ENCODE data around the gene ABCB1. TPM values are rescaled to one million over a fixed set of nuclear protein-coding genes. Genes with fewer than 3 reads are reported as not detected.

The ABCB1 gene
- total and polyA plus RNA-seq, 2 of the 13 experiments (the other 11 are each of a cell fraction or from before 2014, with no cell fraction given), result 42.8 to 52.6 TPM

DNA sequence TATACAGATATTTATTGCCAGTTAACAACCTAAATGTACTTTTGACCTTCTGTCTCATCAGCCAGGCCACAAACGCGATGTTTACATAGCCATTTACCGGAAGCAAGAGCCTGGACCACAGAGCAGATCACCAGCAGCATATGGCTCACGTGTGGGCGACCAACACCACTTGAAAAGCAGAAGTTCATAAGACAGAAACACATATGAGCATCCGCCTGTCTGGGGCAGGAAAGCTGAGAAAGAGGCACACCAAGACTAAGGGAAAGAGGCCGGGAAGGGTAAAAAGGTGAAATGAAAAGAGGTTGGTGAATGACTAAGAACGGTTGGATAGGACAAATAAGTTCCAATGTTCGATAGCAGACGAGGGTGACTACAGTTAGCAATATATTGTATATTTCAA, 1.3 kb downstream of the ABCB1 start (continued):
- TF ChIP-seq, protein P1, sequence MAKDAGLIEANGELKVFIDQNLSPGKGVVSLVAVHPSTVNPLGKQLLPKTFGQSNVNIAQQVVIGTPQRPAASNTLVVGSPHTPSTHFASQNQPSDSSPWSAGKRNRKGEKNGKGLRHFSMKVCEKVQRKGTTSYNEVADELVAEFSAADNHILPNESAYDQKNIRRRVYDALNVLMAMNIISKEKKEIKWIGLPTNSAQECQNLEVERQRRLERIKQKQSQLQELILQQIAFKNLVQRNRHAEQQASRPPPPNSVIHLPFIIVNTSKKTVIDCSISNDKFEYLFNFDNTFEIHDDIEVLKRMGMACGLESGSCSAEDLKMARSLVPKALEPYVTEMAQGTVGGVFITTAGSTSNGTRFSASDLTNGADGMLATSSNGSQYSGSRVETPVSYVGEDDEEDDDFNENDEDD (CRISPR knock-in tag; IDR thresholded peaks at IDR 0.05; ENCODE audit: borderline replicate concordance), result peak; percentile 53; the same call in 1 of the 2 replicates
- 0 out of 2 replicates have a peak, but pooled peaks have one; percentile 45 for TF ChIP-seq PITX1 (CRISPR knock-in tag; IDR thresholded peaks at IDR 0.05)
- no peak for TF ChIP-seq ZNF558 (CRISPR knock-in tag; IDR thresholded peaks at IDR 0.05; ENCODE audit: borderline replicate concordance)
- TF ChIP-seq, protein P2, sequence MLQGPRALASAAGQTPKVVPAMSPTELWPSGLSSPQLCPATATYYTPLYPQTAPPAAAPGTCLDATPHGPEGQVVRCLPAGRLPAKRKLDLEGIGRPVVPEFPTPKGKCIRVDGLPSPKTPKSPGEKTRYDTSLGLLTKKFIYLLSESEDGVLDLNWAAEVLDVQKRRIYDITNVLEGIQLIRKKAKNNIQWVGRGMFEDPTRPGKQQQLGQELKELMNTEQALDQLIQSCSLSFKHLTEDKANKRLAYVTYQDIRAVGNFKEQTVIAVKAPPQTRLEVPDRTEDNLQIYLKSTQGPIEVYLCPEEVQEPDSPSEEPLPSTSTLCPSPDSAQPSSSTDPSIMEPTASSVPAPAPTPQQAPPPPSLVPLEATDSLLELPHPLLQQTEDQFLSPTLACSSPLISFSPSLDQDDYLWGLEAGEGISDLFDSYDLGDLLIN (CRISPR knock-in tag; IDR thresholded peaks at IDR 0.05; ENCODE audit: borderline replicate concordance), result no peak
- 0 out of 2 replicates have a peak, but pooled peaks have one; percentile 37 for TF ChIP-seq ZBTB7B (CRISPR knock-in tag; IDR thresholded peaks at IDR 0.05)
- TF ChIP-seq, protein P3, sequence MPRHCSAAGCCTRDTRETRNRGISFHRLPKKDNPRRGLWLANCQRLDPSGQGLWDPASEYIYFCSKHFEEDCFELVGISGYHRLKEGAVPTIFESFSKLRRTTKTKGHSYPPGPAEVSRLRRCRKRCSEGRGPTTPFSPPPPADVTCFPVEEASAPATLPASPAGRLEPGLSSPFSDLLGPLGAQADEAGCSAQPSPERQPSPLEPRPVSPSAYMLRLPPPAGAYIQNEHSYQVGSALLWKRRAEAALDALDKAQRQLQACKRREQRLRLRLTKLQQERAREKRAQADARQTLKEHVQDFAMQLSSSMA (CRISPR knock-in tag; IDR thresholded peaks at IDR 0.05), result no peak
- TF ChIP-seq ZNF383 (CRISPR knock-in tag; IDR thresholded peaks at IDR 0.05; ENCODE audit: borderline replicate concordance), result no peak
- peak; percentile 87 for TF ChIP-seq HNF4A (CRISPR knock-in tag; IDR thresholded peaks at IDR 0.05)
- TF ChIP-seq ZNF282 (IDR thresholded peaks at IDR 0.05; ENCODE audit: partially characterized antibody), result no peak
- 0 out of 2 replicates have a peak, but pooled peaks have one; percentile 40 for TF ChIP-seq KDM4B (CRISPR knock-in tag; IDR thresholded peaks at IDR 0.05)
- TF ChIP-seq, protein P4, sequence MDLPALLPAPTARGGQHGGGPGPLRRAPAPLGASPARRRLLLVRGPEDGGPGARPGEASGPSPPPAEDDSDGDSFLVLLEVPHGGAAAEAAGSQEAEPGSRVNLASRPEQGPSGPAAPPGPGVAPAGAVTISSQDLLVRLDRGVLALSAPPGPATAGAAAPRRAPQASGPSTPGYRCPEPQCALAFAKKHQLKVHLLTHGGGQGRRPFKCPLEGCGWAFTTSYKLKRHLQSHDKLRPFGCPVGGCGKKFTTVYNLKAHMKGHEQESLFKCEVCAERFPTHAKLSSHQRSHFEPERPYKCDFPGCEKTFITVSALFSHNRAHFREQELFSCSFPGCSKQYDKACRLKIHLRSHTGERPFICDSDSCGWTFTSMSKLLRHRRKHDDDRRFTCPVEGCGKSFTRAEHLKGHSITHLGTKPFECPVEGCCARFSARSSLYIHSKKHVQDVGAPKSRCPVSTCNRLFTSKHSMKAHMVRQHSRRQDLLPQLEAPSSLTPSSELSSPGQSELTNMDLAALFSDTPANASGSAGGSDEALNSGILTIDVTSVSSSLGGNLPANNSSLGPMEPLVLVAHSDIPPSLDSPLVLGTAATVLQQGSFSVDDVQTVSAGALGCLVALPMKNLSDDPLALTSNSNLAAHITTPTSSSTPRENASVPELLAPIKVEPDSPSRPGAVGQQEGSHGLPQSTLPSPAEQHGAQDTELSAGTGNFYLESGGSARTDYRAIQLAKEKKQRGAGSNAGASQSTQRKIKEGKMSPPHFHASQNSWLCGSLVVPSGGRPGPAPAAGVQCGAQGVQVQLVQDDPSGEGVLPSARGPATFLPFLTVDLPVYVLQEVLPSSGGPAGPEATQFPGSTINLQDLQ (CRISPR knock-in tag; IDR thresholded peaks at IDR 0.05), result no peak
- TF ChIP-seq ZNF333 (CRISPR knock-in tag; IDR thresholded peaks at IDR 0.05; ENCODE audit: borderline replicate concordance), result no peak
- TF ChIP-seq ZNF761 (CRISPR knock-in tag; conservative IDR thresholded peaks at IDR 0.05), result no peak
- no peak for TF ChIP-seq ZNF557 (CRISPR knock-in tag; IDR thresholded peaks at IDR 0.05)
- no peak for TF ChIP-seq SP2 (CRISPR knock-in tag; IDR thresholded peaks at IDR 0.05)
- no peak for TF ChIP-seq ZNF724P (CRISPR knock-in tag; IDR thresholded peaks at IDR 0.05; ENCODE audit: borderline replicate concordance)
- TF ChIP-seq YEATS4 (CRISPR knock-in tag; IDR thresholded peaks at IDR 0.05; ENCODE audit: borderline replicate concordance), result 0 out of 2 replicates have a peak, but pooled peaks have one; percentile 59
- TF ChIP-seq AGO2 (optimal IDR thresholded peaks at IDR 0.05; ENCODE audit: low read depth, low read length), result no peak
- TF ChIP-seq ZNF484 (CRISPR knock-in tag; IDR thresholded peaks at IDR 0.05; ENCODE audit: borderline replicate concordance, low read depth), result no peak
- TF ChIP-seq FOXJ3 (CRISPR knock-in tag; IDR thresholded peaks at IDR 0.05; ENCODE audit: borderline replicate concordance), result no peak
- no peak for TF ChIP-seq ZNF605 (CRISPR knock-in tag; IDR thresholded peaks at IDR 0.05)
